Omental fat pad (tissue), 4 donors: Measurements from ENCODE around the gene MYEF2. TPM values are rescaled to one million over a fixed set of nuclear protein-coding genes. Genes with fewer than 3 reads are reported as not detected.

ENCODE experiments used
- ATAC-seq: fragments of 150-250 bp; one replicate; pipeline ENCODE4 v1.9.1; 2016; ENCODE audit warnings: mild to moderate bottlenecking, moderate library complexity; ENCODE audit not compliant: low FRiP score
- DNase-seq: peaks from one replicate; pipeline ENCODE4 v3.0.0-alpha.2; 2019; ENCODE audit warnings: low spot score
- CTCF ChIP-seq, 3 donors: fragments of 450-650 bp; IDR thresholded peaks; one replicate each; pipeline ENCODE4 v1.5.1; 2016 to 2017; ENCODE audit warnings: antibody characterized with exemption in 3 of 3, mild to moderate bottlenecking in 3 of 3, moderate library complexity in 2 of 3
- total RNA-seq, 4 donors: library from RNA; depleted of rRNA; stranded (reverse); fragments of >200 nt; gene quantifications; one replicate each; pipeline ENCODE4 v1.1.0, GENCODE V29; 2016

Gene MYEF2
- total RNA-seq, 4 donors from 2014 or later: 3.6 to 12.4 (median 7.1) TPM

GRCh38 chr15:48091522-48091921 is 86.6 kb downstream of the MYEF2 start:
- TF ChIP-seq CTCF (IDR thresholded peaks at IDR 0.05): no peak
- no peak for ATAC-seq
- no peak for DNase-seq

GRCh38 chr15:48090666-48091065 is 87.4 kb downstream of the MYEF2 start:
- DNase-seq (no peak), ATAC-seq (no peak)
- no peak for TF ChIP-seq CTCF (IDR thresholded peaks at IDR 0.05)

GRCh38 chr15:48090115-48090514 is 88.0 kb downstream of the MYEF2 start:
- DNase-seq: no peak
- no peak for TF ChIP-seq CTCF (IDR thresholded peaks at IDR 0.05)

GRCh38 chr15:48089702-48090101 is 88.4 kb downstream of the MYEF2 start:
- DNase-seq (no peak), ATAC-seq (no peak)
- TF ChIP-seq CTCF (IDR thresholded peaks at IDR 0.05): no peak

More at GRCh38 chr15:48090115-48090514, 88.0 kb downstream of the MYEF2 start:
- no peak for ATAC-seq

- TF ChIP-seq CTCF (IDR thresholded peaks at IDR 0.05): no peak
- no peak for ATAC-seq
- DNase-seq: no peak
These were observed 90.3 kb downstream of the MYEF2 start for GRCh38 chr15:48087844-48088243.

- DNase-seq (no peak), ATAC-seq (peak; percentile 11)
- no peak for TF ChIP-seq CTCF (IDR thresholded peaks at IDR 0.05)
These were observed 91.5 kb downstream of the MYEF2 start for GRCh38 chr15:48086576-48086975.

- ATAC-seq: no peak
- TF ChIP-seq CTCF (IDR thresholded peaks at IDR 0.05): no peak
- no peak for DNase-seq
These were observed 92.0 kb downstream of the MYEF2 start for GRCh38 chr15:48086133-48086532.
